Motor neuron (in vitro differentiated cells): ENCODE results near the gene ISG15. TPM values are rescaled to one million over a fixed set of nuclear protein-coding genes. Genes with fewer than 3 reads are reported as not detected.

ENCODE experiments used
- ATAC-seq, 8 experiments: fragments of 200-7000 bp; cut with Tn5 transposase; replicated peaks in 6 of 8; 2 replicates each; pipeline ENCODE4 v1.8.0; 2021; ENCODE audit warnings: mild to moderate bottlenecking in 8 of 8, moderate library complexity in 8 of 8
- H3K27ac ChIP-seq, 2 donors: fragments of 250-450 bp; sonication (Bioruptor Pico); 2 replicates each; pipeline ENCODE4 v1.9.0; 2021; ENCODE audit warnings: antibody characterized with exemption in 2 of 2, mild to moderate bottlenecking in 2 of 2, moderate library complexity in 1 of 2
- H3K4me1 ChIP-seq, 2 donors: fragments of 250-450 bp; sonication (Bioruptor Pico); replicated peaks in 1 of 2; 2 replicates each; pipeline ENCODE4 v1.6.1; 2021; ENCODE audit warnings: antibody characterized with exemption in 2 of 2, mild to moderate bottlenecking in 2 of 2, moderate library complexity in 1 of 2
- H3K4me3 ChIP-seq, 5 donors: fragments of 250-450 bp; sonication (Bioruptor Pico); 2 replicates each; pipeline ENCODE4 v1.9.0; 2021; ENCODE audit warnings: antibody characterized with exemption in 5 of 5, mild to moderate bottlenecking in 5 of 5, moderate library complexity in 4 of 5
- WGBS, 10 experiments: fragments of 450-650 bp; shearing (Covaris generic); methylation state at CpG; one replicate each; pipeline ENCODE4 v1.0.0; 2022; 5-methylcytosine and 5-hydroxymethylcytosine counted together
- in situ Hi-C, 9 experiments: fragments of 400-800 bp; cut with MboI; loops; one replicate each; pipeline ENCODE4 v1.15.0; 2021; ENCODE audit warnings: low sequenced_read_pairs in 9 of 9, low pct_unique_long_range_greater_than_20kb in 2 of 9; ENCODE audit not compliant: unreplicated experiment in 9 of 9
- total RNA-seq, 8 experiments: library from RNA; unstranded; fragments of 300-600 nt; gene quantifications; 2 replicates each; pipeline versions ENCODE4 v1.2.3 to v1.2.4, GENCODE V29; 2022

The ISG15 gene
- total RNA-seq, 8 experiments from 2014 or later = 18.6 to 398 (median 26.2) TPM

GRCh38 chr1:1041092-1041523, 27.8 kb downstream of the ISG15 start:
- ATAC-seq = peak in 7 of 8 experiments; percentile 10 to 44 (median 36)
- peak overlapping the region in 1 of 5 donors; percentile 11 for H3K4me3 ChIP-seq
- H3K27ac ChIP-seq = no peak overlapping the region
- in situ Hi-C loops = no loop called here
- WGBS, 10 experiments = 40% methylated on average over 4 of the region's 60 CpGs; no CpG with 5 or more reads in 9 of the 10 experiments
- H3K4me1 ChIP-seq = peaks cover 27 to 32% of the 10 kb centered on the region in 2 donors

- Histone ChIP-seq H3K27ac (no peak overlapping the region), H3K4me3 (no peak overlapping the region), H3K4me1 (peaks cover 27 to 31% of the 10 kb centered on the region in 2 donors)
- in situ Hi-C loops = no loop called here
- ATAC-seq = no peak
- 90 to 100% methylated on average over 8 to 14 of the region's 25 CpGs; no CpG with 5 or more reads in 8 of the 10 experiments for WGBS, 10 experiments
Observed at GRCh38 chr1:1041873-1042272, 28.6 kb downstream of the ISG15 start.

GRCh38 chr1:1042835-1043234, 29.5 kb downstream of the ISG15 start:
- Histone ChIP-seq H3K27ac (no peak overlapping the region), H3K4me3 (no peak overlapping the region), H3K4me1 (peaks cover 27% of the 10 kb centered on the region in 2 donors)
- ATAC-seq = no peak
- in situ Hi-C loops = no loop called here
- 67 to 100% methylated on average over 3 to 5 of the region's 10 CpGs; no CpG with 5 or more reads in 8 of the 10 experiments for WGBS, 10 experiments

GRCh38 chr1:1043411-1043810, 30.1 kb downstream of the ISG15 start:
- ATAC-seq = no peak
- 85 to 96% (median 95%) methylated on average over 4 to 10 of the region's 27 CpGs; no CpG with 5 or more reads in 6 of the 10 experiments for WGBS, 10 experiments
- in situ Hi-C loops = no loop called here
- H3K27ac ChIP-seq = no peak overlapping the region
- H3K4me1 ChIP-seq = peaks cover 22% of the 10 kb centered on the region in 2 donors
- no peak overlapping the region for H3K4me3 ChIP-seq

- no peak overlapping the region for H3K4me3 ChIP-seq
- H3K4me1 ChIP-seq = peaks cover 16 to 17% of the 10 kb centered on the region in 2 donors
- no peak for ATAC-seq
- H3K27ac ChIP-seq = no peak overlapping the region
- in situ Hi-C loops = no loop called here
- 87 to 96% (median 93%) methylated on average over 5 to 13 of the region's 33 CpGs; no CpG with 5 or more reads in 7 of the 10 experiments for WGBS, 10 experiments
Observed at GRCh38 chr1:1043921-1044320, 30.6 kb downstream of the ISG15 start.

GRCh38 chr1:1044455-1045078, 31.3 kb downstream of the ISG15 start:
- no peak overlapping the region for H3K27ac ChIP-seq
- H3K4me3 ChIP-seq = no peak overlapping the region
- no peak for ATAC-seq
- H3K4me1 ChIP-seq = peaks cover 10% of the 10 kb centered on the region in 2 donors
- in situ Hi-C loops = no loop called here
- WGBS, 10 experiments = 81 to 100% (median 94%) methylated on average over 4 to 19 of the region's 34 CpGs; no CpG with 5 or more reads in 4 of the 10 experiments

- in situ Hi-C loops = no loop called here
- ATAC-seq = no peak
- 96 to 100% (median 100%) methylated on average over 1 to 10 of the region's 23 CpGs; no CpG with 5 or more reads in 4 of the 10 experiments for WGBS, 10 experiments
- peaks cover 4% of the 10 kb centered on the region in 2 donors for H3K4me1 ChIP-seq
- H3K4me3 ChIP-seq = no peak overlapping the region
- no peak overlapping the region for H3K27ac ChIP-seq
Observed at GRCh38 chr1:1045129-1045528, 31.8 kb downstream of the ISG15 start.

- no peak overlapping the region for H3K4me3 ChIP-seq
- no peak for ATAC-seq
- H3K27ac ChIP-seq = no peak overlapping the region
- no peaks in the 10 kb centered on the region for H3K4me1 ChIP-seq
- no CpG with 5 or more reads among the region's 20 CpGs for WGBS, 10 experiments
- in situ Hi-C loops = no loop called here
Observed at GRCh38 chr1:1046243-1046642, 32.9 kb downstream of the ISG15 start.

GRCh38 chr1:1046767-1047166, 33.5 kb downstream of the ISG15 start:
- H3K4me3 ChIP-seq = no peak overlapping the region
- WGBS, 10 experiments = 100% methylated on average over 2 to 4 of the region's 26 CpGs; no CpG with 5 or more reads in 8 of the 10 experiments
- no peak for ATAC-seq
- H3K27ac ChIP-seq = no peak overlapping the region
- in situ Hi-C loops = no loop called here
- no peaks in the 10 kb centered on the region for H3K4me1 ChIP-seq

- no peak for ATAC-seq
- 87 to 95% (median 91%) methylated on average over 3 to 11 of the region's 19 CpGs; no CpG with 5 or more reads in 6 of the 10 experiments for WGBS, 10 experiments
- in situ Hi-C loops = no loop called here
Observed at GRCh38 chr1:1047407-1047806, 34.1 kb downstream of the ISG15 start.

GRCh38 chr1:1047963-1048362, 34.7 kb downstream of the ISG15 start:
- in situ Hi-C loops = no loop called here
- ATAC-seq = no peak
- Histone ChIP-seq H3K4me1 (no peaks in the 10 kb centered on the region), H3K27ac (no peak overlapping the region), H3K4me3 (no peak overlapping the region)
- no CpG with 5 or more reads among the region's 25 CpGs for WGBS, 10 experiments

More at GRCh38 chr1:1047407-1047806, 34.1 kb downstream of the ISG15 start:
- Histone ChIP-seq H3K4me3 (no peak overlapping the region), H3K4me1 (no peaks in the 10 kb centered on the region), H3K27ac (no peak overlapping the region)

- WGBS, 10 experiments = 93 to 99% (median 94%) methylated on average over 5 to 16 of the region's 28 CpGs; no CpG with 5 or more reads in 7 of the 10 experiments
- Histone ChIP-seq H3K4me3 (no peak overlapping the region), H3K4me1 (no peaks in the 10 kb centered on the region), H3K27ac (no peak overlapping the region)
- in situ Hi-C loops = no loop called here
- no peak for ATAC-seq
Observed at GRCh38 chr1:1048765-1049164, 35.5 kb downstream of the ISG15 start.

- no peak overlapping the region for H3K4me3 ChIP-seq
- in situ Hi-C loops = no loop called here
- WGBS, 10 experiments = 89 to 96% methylated on average over 7 to 9 of the region's 57 CpGs; no CpG with 5 or more reads in 8 of the 10 experiments
- ATAC-seq = no peak
- H3K4me1 ChIP-seq = no peaks in the 10 kb centered on the region
- H3K27ac ChIP-seq = no peak overlapping the region
Observed at GRCh38 chr1:1049318-1050165, 36.2 kb downstream of the ISG15 start.
